GM21528 (cell line): ENCODE results near the gene ITGB8.

Experiments
- ATAC-seq: cut with Tn5 transposase; IDR thresholded peaks from one replicate; pipeline ENCODE4 v1.9.1; 2021; ENCODE audit warnings: mild to moderate bottlenecking, moderate library complexity; ENCODE audit not compliant: unreplicated experiment, low FRiP score

ITGB8 gene

GRCh38 chr7:20307119-20307518 lies 23.6 kb upstream of the ITGB8 start:
- ATAC-seq, result no peak

DNA sequence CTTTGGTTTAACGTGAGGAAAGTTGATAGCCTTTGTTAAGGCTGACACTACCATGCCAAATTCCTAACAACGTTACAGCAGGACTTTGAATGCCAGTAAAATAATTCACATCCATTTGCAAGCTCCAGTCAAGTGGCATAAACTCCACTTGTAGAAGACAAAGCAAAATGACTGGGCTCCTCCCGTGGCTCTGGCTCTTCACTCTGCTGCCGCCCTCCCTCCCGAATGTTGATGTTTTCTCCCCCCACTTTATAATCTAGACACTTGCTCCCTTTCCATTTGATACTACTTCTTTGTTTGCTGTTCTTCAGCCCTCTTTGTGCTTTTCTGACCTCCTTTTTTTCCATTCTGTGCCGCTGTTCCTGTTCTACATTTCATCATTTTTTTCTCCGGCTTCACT lies 22.8 kb upstream of the ITGB8 start:
- ATAC-seq, result no peak

GRCh38 chr7:20310301-20310700 lies 20.4 kb upstream of the ITGB8 start:
- no peak for ATAC-seq

DNA sequence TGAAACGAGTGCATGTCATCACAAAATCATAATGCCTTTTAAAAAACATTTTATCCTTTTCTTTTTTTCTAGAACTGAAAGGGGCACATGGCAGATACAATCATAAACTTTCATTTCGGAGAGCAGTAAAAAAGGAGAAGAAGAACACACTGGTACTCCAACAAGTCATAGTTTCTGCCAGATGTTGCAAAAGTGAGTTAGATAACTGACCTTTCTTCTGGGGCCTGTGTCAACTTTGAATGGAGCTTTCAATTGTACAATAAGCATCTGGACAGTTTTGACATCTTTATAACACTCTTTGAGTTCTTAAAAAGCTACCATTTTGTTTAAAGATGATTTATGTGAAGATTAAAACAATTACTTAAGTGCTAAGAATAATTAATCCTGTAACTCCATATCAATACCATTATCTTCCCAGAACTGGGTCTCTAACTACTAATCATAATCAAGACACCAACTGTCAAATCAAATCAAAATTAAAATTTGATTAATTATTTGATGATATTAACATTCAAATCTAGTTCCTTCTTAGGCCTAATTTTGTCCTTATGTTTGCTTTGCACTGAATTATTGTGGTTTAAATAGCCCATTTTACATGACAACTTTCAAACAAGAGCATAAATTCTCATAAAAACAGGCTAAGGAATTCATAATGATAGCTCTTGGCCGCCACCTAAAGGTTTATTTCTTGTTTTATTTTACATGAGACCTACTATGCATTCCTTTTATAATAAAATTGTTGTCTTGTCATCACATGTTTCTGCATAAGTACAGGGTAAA lies 19.5 kb upstream of the ITGB8 start:
- peak; percentile 47 for ATAC-seq

- no peak for ATAC-seq
These were observed 19.0 kb upstream of the ITGB8 start for GRCh38 chr7:20311743-20312042.

GRCh38 chr7:20312562-20312961 lies 18.1 kb upstream of the ITGB8 start:
- ATAC-seq, result no peak

DNA sequence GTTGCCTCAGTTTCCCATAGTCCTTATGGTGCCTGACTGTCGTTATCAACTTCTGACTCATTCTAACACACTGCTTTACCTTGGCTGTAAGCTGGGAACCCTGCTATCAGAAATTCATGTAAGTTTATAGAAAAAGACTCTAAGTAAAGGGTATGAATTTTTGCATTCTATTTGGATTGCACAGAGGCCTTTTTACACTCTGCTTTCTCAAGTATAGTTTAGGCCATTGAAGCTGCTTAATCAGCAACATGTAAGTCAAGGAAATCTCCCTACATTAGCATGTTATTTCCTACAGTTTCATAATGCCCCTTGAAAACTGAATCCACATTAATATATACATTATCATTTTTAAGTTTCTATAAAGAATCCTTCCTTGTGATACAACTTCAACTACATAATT lies 17.1 kb upstream of the ITGB8 start:
- ATAC-seq, result no peak

DNA sequence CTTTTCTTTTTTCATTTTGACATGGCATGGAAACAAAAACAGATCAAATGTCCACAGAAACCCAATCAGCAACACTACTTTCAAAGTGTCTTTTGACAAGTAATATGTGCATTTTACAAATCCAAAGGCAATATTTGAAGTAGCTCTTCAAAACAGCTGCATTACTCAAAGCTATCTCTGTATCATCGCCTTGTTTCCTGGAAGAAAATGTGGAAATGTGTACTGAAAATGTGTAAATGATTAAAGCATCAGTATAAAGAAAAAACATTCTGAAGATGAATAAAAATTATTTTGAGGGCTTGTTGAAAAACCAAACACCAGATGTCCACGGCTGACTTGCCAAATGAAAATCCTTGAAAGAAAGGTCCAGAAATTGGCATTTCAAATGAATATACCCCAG lies 16.5 kb upstream of the ITGB8 start:
- no peak for ATAC-seq

- ATAC-seq, result no peak
These were observed 14.0 kb upstream of the ITGB8 start for GRCh38 chr7:20316706-20317105.

DNA sequence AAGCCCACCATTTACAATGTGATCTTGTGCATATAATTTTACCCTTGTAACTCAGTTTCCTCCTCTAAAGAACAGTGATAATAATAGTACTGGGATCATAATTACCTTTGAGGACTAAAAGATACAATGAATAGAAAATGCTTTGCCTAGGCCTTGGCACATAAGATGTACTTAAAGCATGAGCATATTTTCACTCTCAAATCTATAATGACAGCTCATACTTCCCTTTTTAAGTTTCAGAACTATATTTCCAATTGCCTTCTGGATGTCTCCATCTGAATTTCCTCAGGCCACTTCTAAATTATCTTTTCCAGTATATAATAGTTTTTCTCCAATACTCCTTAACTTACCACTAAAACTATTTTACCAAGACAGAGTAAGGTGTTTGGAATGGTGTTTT lies 13.3 kb upstream of the ITGB8 start:
- no peak for ATAC-seq

DNA sequence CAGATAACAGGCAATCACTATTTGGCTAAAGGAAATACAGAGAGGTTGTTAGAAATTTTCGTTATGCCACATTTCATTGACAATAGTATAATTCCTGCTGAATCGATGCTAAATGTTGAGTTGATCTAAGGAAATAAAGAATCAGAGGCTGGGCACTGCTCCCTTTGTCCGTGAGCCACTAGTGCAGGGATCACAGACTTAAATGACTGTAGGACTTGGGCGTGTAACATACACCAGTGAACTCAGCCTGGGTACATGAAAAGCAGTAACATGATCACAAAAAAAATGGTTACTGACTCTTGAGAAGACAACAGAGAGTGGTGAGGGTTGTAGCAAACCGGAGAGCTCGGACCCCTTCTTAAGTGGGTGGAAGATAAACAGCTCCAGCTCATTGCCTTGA lies 11.8 kb upstream of the ITGB8 start:
- ATAC-seq, result no peak

DNA sequence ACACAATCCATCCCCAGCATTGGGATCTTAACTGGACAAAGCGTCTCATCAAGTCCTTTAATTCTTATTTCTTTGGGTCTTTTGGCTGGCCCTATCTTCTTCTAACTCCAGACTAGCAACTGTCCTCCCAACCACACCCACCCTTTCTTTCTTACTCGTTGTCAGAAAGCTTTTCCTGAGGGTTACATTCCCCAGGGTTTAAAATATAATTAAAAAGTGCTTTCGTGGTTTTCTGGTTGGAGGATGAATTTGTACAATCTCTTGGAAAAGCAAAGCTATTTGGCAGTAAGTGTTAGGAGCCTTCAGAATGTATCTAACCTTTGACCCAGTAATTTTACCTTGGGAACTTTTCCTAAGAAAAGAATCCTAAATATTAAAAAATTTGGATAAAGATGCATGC lies 10.4 kb upstream of the ITGB8 start:
- no peak for ATAC-seq

GRCh38 chr7:20320786-20321185 lies 9.9 kb upstream of the ITGB8 start:
- no peak for ATAC-seq

DNA sequence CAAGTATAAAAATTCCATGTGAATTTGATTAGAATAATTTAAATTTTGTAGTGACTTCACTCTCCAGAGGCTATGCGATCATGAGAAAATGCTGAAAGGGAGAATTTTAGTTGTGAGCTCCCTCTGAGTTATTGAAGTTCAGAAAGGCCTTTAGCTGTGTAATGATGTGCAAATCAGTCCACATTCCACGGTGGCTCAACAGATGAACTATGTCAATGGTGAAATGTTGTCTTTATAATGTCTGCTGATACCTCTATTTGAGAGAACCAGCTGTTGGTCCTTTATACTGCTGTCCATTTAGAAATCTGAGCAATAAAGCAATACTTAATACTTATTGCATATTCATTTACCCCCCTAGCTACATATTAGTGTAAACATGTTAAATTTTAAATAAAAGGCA lies 7.1 kb upstream of the ITGB8 start:
- no peak for ATAC-seq

GRCh38 chr7:20326342-20326741 lies 4.4 kb upstream of the ITGB8 start:
- ATAC-seq, result no peak

- ATAC-seq, result no peak
These were observed 3.6 kb upstream of the ITGB8 start for GRCh38 chr7:20327055-20327454.

GRCh38 chr7:20328027-20328426 lies 2.7 kb upstream of the ITGB8 start:
- ATAC-seq, result no peak

DNA sequence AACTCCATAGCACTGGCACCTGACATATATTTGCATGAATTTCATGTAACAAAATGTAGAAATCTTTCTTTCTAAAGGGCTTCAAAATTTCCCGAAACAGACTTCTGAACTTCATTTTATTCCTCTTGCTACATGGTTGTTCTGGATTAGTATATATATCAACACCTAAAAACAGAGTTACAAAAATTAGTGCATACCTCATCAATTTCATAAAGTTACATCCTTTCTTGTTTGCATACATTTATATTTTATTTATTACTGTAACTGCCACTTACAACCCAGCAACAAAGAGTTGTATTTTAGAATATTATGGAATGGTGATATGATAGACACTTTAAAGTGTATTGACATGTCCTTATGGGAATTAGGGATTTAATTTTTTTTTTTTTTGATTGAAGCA lies 2.0 kb upstream of the ITGB8 start:
- ATAC-seq, result no peak

GRCh38 chr7:20329389-20330238 lies 1.1 kb upstream of the ITGB8 start:
- ATAC-seq, result peak; percentile 46

DNA sequence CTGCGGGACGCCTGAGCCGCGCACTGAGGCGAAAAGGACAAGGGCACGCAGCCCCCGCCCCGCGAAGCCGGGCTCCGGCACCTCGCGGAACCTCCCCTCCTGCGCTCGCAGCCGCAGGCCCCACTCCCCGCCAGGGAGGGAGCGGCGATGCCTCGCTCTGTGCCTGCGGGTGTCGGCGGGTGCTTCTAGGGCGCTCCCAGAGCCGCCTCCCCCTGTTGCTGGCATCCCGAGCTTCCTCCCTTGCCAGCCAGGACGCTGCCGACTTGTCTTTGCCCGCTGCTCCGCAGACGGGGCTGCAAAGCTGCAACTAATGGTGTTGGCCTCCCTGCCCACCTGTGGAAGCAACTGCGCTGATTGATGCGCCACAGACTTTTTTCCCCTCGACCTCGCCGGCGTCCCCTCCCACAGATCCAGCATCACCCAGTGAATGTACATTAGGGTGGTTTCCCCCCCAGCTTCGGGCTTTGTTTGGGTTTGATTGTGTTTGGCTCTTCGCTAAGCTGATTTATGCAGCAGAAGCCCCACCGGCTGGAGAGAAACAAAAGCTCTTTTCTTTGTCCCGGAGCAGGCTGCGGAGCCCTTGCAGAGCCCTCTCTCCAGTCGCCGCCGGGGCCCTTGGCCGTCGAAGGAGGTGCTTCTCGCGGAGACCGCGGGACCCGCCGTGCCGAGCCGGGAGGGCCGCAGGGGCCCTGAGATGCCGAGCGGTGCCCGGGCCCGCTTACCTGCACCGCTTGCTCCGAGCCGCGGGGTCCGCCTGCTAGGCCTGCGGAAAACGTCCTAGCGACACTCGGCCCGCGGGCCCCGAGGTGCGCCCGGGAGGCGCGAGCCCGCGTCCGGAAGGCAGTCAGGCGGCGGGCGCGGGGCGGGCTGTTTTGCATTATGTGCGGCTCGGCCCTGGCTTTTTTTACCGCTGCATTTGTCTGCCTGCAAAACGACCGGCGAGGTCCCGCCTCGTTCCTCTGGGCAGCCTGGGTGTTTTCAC lies 519 bp downstream of the ITGB8 start:
- peak; percentile 31 for ATAC-seq
